ENCODE measurements around the gene TTC16. TPM values are rescaled to one million over a fixed set of nuclear protein-coding genes. Genes with fewer than 3 reads are reported as not detected.

TTC16 gene
- total RNA-seq, 5 donors from 2014 or later (not counting 1 experiment from before 2014, with no cell fraction given) = 4.6 to 31.8 (median 6.2) TPM

GRCh38 chr9:127744398-127745110, 28.7 kb downstream of the TTC16 start:
- H3K27me3 Mint-ChIP-seq = no peaks in the 10 kb centered on the region
- peak overlapping the region in 1 of 2 donors; percentile 64 for H3K27ac Mint-ChIP-seq
- H3K9me3 Mint-ChIP-seq = no peaks in the 10 kb centered on the region
- Histone ChIP-seq H3K27ac (ENCODE audit: low read length) (no peak overlapping the region), H3K27me3 (replicated peaks in 1 of 2; ENCODE audit: control insufficient read depth in 2 of 2, extremely low read depth in 1 of 2, insufficient read depth in 2 of 2, low read length in 1 of 2) (no peaks in the 10 kb centered on the region), H3K4me1 (ENCODE audit: control insufficient read depth in 1 of 2, extremely low read depth in 1 of 2, insufficient read depth in 2 of 2, low read length in 2 of 2) (peaks cover 0 to 11% of the 10 kb centered on the region in 2 experiments), H3K4me3 (ENCODE audit: control insufficient read depth in 1 of 2, extremely low read depth in 1 of 2, low read length in 1 of 2) (no peak overlapping the region), H3K9me3 (no peaks in the 10 kb centered on the region), H3K36me3 (ENCODE audit: control insufficient read depth in 2 of 2, extremely low read depth in 1 of 2, insufficient read depth in 1 of 2, low read length in 1 of 2) (peaks cover 32 to 87% of the 10 kb centered on the region in 2 donors)
- peaks cover 13 to 21% (median 19%) of the 10 kb centered on the region in 3 donors for H3K4me1 Mint-ChIP-seq
- ChIA-PET POLR2A (no interaction called here), CTCF (interaction anchor here (0.6 to 0.7 kb wide), 3 partner anchors 37 to 124 kb away, joined by 3 to 5 read pairs (median 4); no protein-coding TSS in a partner anchor)
- WGBS (ENCODE audit: insufficient coverage) = 96% methylated on average over 13 of the region's 19 CpGs
- peaks cover 38% of the 10 kb centered on the region for H3K36me3 Mint-ChIP-seq
- ATAC-seq (replicated peaks in 1 of 4) = no peak
- no peak for DNase-seq
- H3K4me3 Mint-ChIP-seq = no peak overlapping the region

GRCh38 chr9:127746959-127747569, 31.2 kb downstream of the TTC16 start:
- ChIA-PET CTCF (no interaction called here), POLR2A (interaction anchor here (0.5 to 0.6 kb wide), 2 partner anchors 159 to 340 kb away, joined by 3 to 5 read pairs; no protein-coding TSS in a partner anchor)
- peak in 31 of 35 experiments; percentile 22 to 65 (median 43) for DNase-seq
- Mint-ChIP-seq H3K36me3 (peaks cover 46% of the 10 kb centered on the region), H3K27ac (peak overlapping the region; percentile 78 to 84), H3K4me3 (peak overlapping the region; percentile 28 to 68 (median 63)), H3K9me3 (no peaks in the 10 kb centered on the region), H3K27me3 (no peaks in the 10 kb centered on the region), H3K4me1 (peaks cover 21 to 31% (median 27%) of the 10 kb centered on the region in 3 donors)
- H3K4me1 ChIP-seq (ENCODE audit: control insufficient read depth in 1 of 2, extremely low read depth in 1 of 2, insufficient read depth in 2 of 2, low read length in 2 of 2) = peaks cover 0 to 14% of the 10 kb centered on the region in 2 experiments
- peaks cover 19 to 87% of the 10 kb centered on the region in 2 donors for H3K36me3 ChIP-seq (ENCODE audit: control insufficient read depth in 2 of 2, extremely low read depth in 1 of 2, insufficient read depth in 1 of 2, low read length in 1 of 2)
- H3K9me3 ChIP-seq = no peaks in the 10 kb centered on the region
- H3K27ac ChIP-seq (ENCODE audit: low read length) = peak overlapping the region; percentile 32
- H3K27me3 ChIP-seq (replicated peaks in 1 of 2; ENCODE audit: control insufficient read depth in 2 of 2, extremely low read depth in 1 of 2, insufficient read depth in 2 of 2, low read length in 1 of 2) = no peaks in the 10 kb centered on the region
- ATAC-seq (replicated peaks in 1 of 4) = peak; percentile 81 to 97 (median 87)
- no peak overlapping the region for H3K4me3 ChIP-seq (ENCODE audit: control insufficient read depth in 1 of 2, extremely low read depth in 1 of 2, low read length in 1 of 2)
- 61% methylated on average over 4 of the region's 15 CpGs for WGBS (ENCODE audit: insufficient coverage)

- no peaks in the 10 kb centered on the region for H3K9me3 Mint-ChIP-seq
- POLR2A ChIA-PET = no interaction called here
- ATAC-seq (replicated peaks in 1 of 4) = no peak
These were observed 33.4 kb downstream of the TTC16 start for GRCh38 chr9:127749090-127749787.

GRCh38 chr9:127751269-127752054, 35.6 kb downstream of the TTC16 start:
- ATAC-seq (replicated peaks in 1 of 4) = no peak
- no peak overlapping the region for H3K4me3 ChIP-seq (ENCODE audit: control insufficient read depth in 1 of 2, extremely low read depth in 1 of 2, low read length in 1 of 2)
- H3K36me3 Mint-ChIP-seq = peaks cover 33% of the 10 kb centered on the region
- no peaks in the 10 kb centered on the region for H3K27me3 Mint-ChIP-seq
- CTCF ChIA-PET = interaction anchor here in 1 of 2 donors (0.8 kb wide), 1 partner anchor 255 kb away, joined by 4 read pairs; no protein-coding TSS in a partner anchor
- H3K27ac Mint-ChIP-seq = peak overlapping the region in 1 of 2 donors; percentile 52
- H3K4me3 Mint-ChIP-seq = no peak overlapping the region
- 100% methylated on average over 1 of the region's 10 CpGs for WGBS (ENCODE audit: insufficient coverage)
- peaks cover 18 to 85% of the 10 kb centered on the region in 2 donors for H3K36me3 ChIP-seq (ENCODE audit: control insufficient read depth in 2 of 2, extremely low read depth in 1 of 2, insufficient read depth in 1 of 2, low read length in 1 of 2)
- H3K4me1 Mint-ChIP-seq = peaks cover 26 to 30% (median 27%) of the 10 kb centered on the region in 3 donors
- H3K27ac ChIP-seq (ENCODE audit: low read length) = no peak overlapping the region
- POLR2A ChIA-PET = no interaction called here
- no peaks in the 10 kb centered on the region for H3K9me3 ChIP-seq
- H3K9me3 Mint-ChIP-seq = no peaks in the 10 kb centered on the region
- no peak for DNase-seq
- H3K27me3 ChIP-seq (replicated peaks in 1 of 2; ENCODE audit: control insufficient read depth in 2 of 2, extremely low read depth in 1 of 2, insufficient read depth in 2 of 2, low read length in 1 of 2) = no peaks in the 10 kb centered on the region
- peaks cover 0 to 16% of the 10 kb centered on the region in 2 experiments for H3K4me1 ChIP-seq (ENCODE audit: control insufficient read depth in 1 of 2, extremely low read depth in 1 of 2, insufficient read depth in 2 of 2, low read length in 2 of 2)

More at GRCh38 chr9:127749090-127749787, 33.4 kb downstream of the TTC16 start:
- Mint-ChIP-seq H3K27me3 (no peaks in the 10 kb centered on the region), H3K27ac (peak overlapping the region; percentile 22 to 56), H3K4me3 (no peak overlapping the region), H3K36me3 (peaks cover 47% of the 10 kb centered on the region), H3K4me1 (peaks cover 27 to 35% (median 28%) of the 10 kb centered on the region in 3 donors)
- Histone ChIP-seq H3K36me3 (ENCODE audit: control insufficient read depth in 2 of 2, extremely low read depth in 1 of 2, insufficient read depth in 1 of 2, low read length in 1 of 2) (peaks cover 19 to 88% of the 10 kb centered on the region in 2 donors), H3K27ac (ENCODE audit: low read length) (no peak overlapping the region), H3K9me3 (no peaks in the 10 kb centered on the region), H3K27me3 (replicated peaks in 1 of 2; ENCODE audit: control insufficient read depth in 2 of 2, extremely low read depth in 1 of 2, insufficient read depth in 2 of 2, low read length in 1 of 2) (no peaks in the 10 kb centered on the region), H3K4me3 (ENCODE audit: control insufficient read depth in 1 of 2, extremely low read depth in 1 of 2, low read length in 1 of 2) (no peak overlapping the region), H3K4me1 (ENCODE audit: control insufficient read depth in 1 of 2, extremely low read depth in 1 of 2, insufficient read depth in 2 of 2, low read length in 2 of 2) (peaks cover 0 to 16% of the 10 kb centered on the region in 2 experiments)
- CTCF ChIA-PET = no interaction called here
- DNase-seq = no peak
- 94% methylated on average over 24 of the region's 26 CpGs for WGBS (ENCODE audit: insufficient coverage)

- Mint-ChIP-seq H3K36me3 (peaks cover 20% of the 10 kb centered on the region), H3K4me3 (no peak overlapping the region), H3K4me1 (peaks cover 11 to 19% (median 15%) of the 10 kb centered on the region in 3 donors), H3K9me3 (no peaks in the 10 kb centered on the region), H3K27me3 (no peaks in the 10 kb centered on the region), H3K27ac (no peak overlapping the region)
- H3K36me3 ChIP-seq (ENCODE audit: control insufficient read depth in 2 of 2, extremely low read depth in 1 of 2, insufficient read depth in 1 of 2, low read length in 1 of 2) = peaks cover 14 to 77% of the 10 kb centered on the region in 2 donors
- H3K9me3 ChIP-seq = no peaks in the 10 kb centered on the region
- 94% methylated on average over 5 of the region's 8 CpGs for WGBS (ENCODE audit: insufficient coverage)
- ChIA-PET CTCF (no interaction called here), POLR2A (no interaction called here)
- no peak overlapping the region for H3K4me3 ChIP-seq (ENCODE audit: control insufficient read depth in 1 of 2, extremely low read depth in 1 of 2, low read length in 1 of 2)
- DNase-seq (no peak), ATAC-seq (replicated peaks in 1 of 4) (no peak)
- H3K4me1 ChIP-seq (ENCODE audit: control insufficient read depth in 1 of 2, extremely low read depth in 1 of 2, insufficient read depth in 2 of 2, low read length in 2 of 2) = peaks cover 0 to 5% of the 10 kb centered on the region in 2 experiments
- no peaks in the 10 kb centered on the region for H3K27me3 ChIP-seq (replicated peaks in 1 of 2; ENCODE audit: control insufficient read depth in 2 of 2, extremely low read depth in 1 of 2, insufficient read depth in 2 of 2, low read length in 1 of 2)
- no peak overlapping the region for H3K27ac ChIP-seq (ENCODE audit: low read length)
These were observed 37.3 kb downstream of the TTC16 start for GRCh38 chr9:127753148-127753547.
